HEK293 (cell line): ENCODE data around the gene RYR2.

ENCODE experiments used
- BCL11A ChIP-seq: fragments of 450-650 bp; formaldehyde crosslinking; IDR thresholded peaks from 2 replicates; pipeline ENCODE4 v1.5.1; 2016; ENCODE audit warnings: low read depth, missing biosample characterization, missing genetic modification characterization
- BCL6B ChIP-seq: fragments of 450-650 bp; formaldehyde crosslinking; IDR thresholded peaks from 2 replicates; pipeline ENCODE4 v1.5.1; 2017; ENCODE audit warnings: missing biosample characterization, missing genetic modification characterization
- EGR2 ChIP-seq: fragments of 450-650 bp; formaldehyde crosslinking; IDR thresholded peaks from 2 replicates; pipeline ENCODE4 v1.5.1; 2016; ENCODE audit warnings: low read depth, missing biosample characterization, missing genetic modification characterization
- HIC1 ChIP-seq: fragments of 450-650 bp; formaldehyde crosslinking; IDR thresholded peaks from 2 replicates; pipeline ENCODE4 v1.5.1; 2016; ENCODE audit warnings: missing biosample characterization, missing genetic modification characterization
- HOXA7 ChIP-seq: sonication (generic); formaldehyde crosslinking; IDR thresholded peaks from 2 replicates; pipeline ENCODE4 v1.8.1; 2022; ENCODE audit warnings: missing genetic modification reagents, borderline replicate concordance
- SALL2 ChIP-seq: fragments of 450-650 bp; formaldehyde crosslinking; IDR thresholded peaks from 2 replicates; pipeline ENCODE4 v1.5.0; 2017; ENCODE audit warnings: missing biosample characterization, mild to moderate bottlenecking, missing genetic modification characterization, borderline replicate concordance
- SP3 ChIP-seq: fragments of 450-650 bp; formaldehyde crosslinking; IDR thresholded peaks from 2 replicates; pipeline ENCODE4 v1.5.1; 2016; ENCODE audit warnings: missing biosample characterization, missing genetic modification characterization
- ZBTB11 ChIP-seq: fragments of 450-650 bp; formaldehyde crosslinking; conservative IDR thresholded peaks from 2 replicates; pipeline ENCODE4 v1.5.1; 2016; ENCODE audit warnings: low read depth, missing biosample characterization, missing genetic modification characterization
- ZFHX2 ChIP-seq: fragments of 450-650 bp; formaldehyde crosslinking; conservative IDR thresholded peaks from 2 replicates; pipeline ENCODE4 v1.5.1; 2016; ENCODE audit warnings: missing biosample characterization, missing genetic modification characterization
- ZNF148 ChIP-seq: fragments of 450-650 bp; formaldehyde crosslinking; IDR thresholded peaks from 2 replicates; pipeline ENCODE4 v1.5.0; 2017; ENCODE audit warnings: missing biosample characterization, missing genetic modification characterization, borderline replicate concordance
- ZNF19 ChIP-seq: fragments of 450-650 bp; formaldehyde crosslinking; IDR thresholded peaks from 2 replicates; pipeline ENCODE4; 2016; ENCODE audit warnings: missing biosample characterization, missing genetic modification characterization, low read depth
- ZNF335 ChIP-seq: fragments of 450-650 bp; formaldehyde crosslinking; conservative IDR thresholded peaks from 2 replicates; pipeline ENCODE4 v1.5.1; 2016; ENCODE audit warnings: missing biosample characterization, missing genetic modification characterization
- ZNF521 ChIP-seq: fragments of 450-650 bp; formaldehyde crosslinking; IDR thresholded peaks from 2 replicates; pipeline ENCODE4 v1.5.1; 2017; ENCODE audit warnings: missing biosample characterization, mild to moderate bottlenecking, missing genetic modification characterization
- ZNF530 ChIP-seq: fragments of 450-650 bp; formaldehyde crosslinking; IDR thresholded peaks from 2 replicates; pipeline ENCODE4 v1.5.1; 2016; ENCODE audit warnings: low read depth, missing biosample characterization, missing genetic modification characterization
- ZNF544 ChIP-seq: fragments of 450-650 bp; formaldehyde crosslinking; IDR thresholded peaks from 2 replicates; pipeline ENCODE4 v1.5.0; 2017; ENCODE audit warnings: missing biosample characterization, missing genetic modification characterization
- ZNF571 ChIP-seq: fragments of 450-650 bp; formaldehyde crosslinking; IDR thresholded peaks from 2 replicates; pipeline ENCODE4 v1.5.0; 2017; ENCODE audit warnings: missing biosample characterization, missing genetic modification characterization
- ZNF596 ChIP-seq: fragments of 450-650 bp; IDR thresholded peaks from 2 replicates; pipeline ENCODE4 v1.5.0; 2018; ENCODE audit warnings: missing biosample characterization, mild to moderate bottlenecking, missing genetic modification characterization, moderate library complexity
- ZNF747 ChIP-seq: fragments of 450-650 bp; formaldehyde crosslinking; IDR thresholded peaks from 2 replicates; pipeline ENCODE4 v1.5.1; 2016; ENCODE audit warnings: missing biosample characterization, missing genetic modification characterization
- ZNF843 ChIP-seq: fragments of 450-650 bp; formaldehyde crosslinking; IDR thresholded peaks from 2 replicates; pipeline ENCODE4 v1.5.1; 2016; ENCODE audit warnings: missing biosample characterization, missing genetic modification characterization
- ZSCAN18 ChIP-seq: fragments of 450-650 bp; formaldehyde crosslinking; IDR thresholded peaks from 2 replicates; pipeline ENCODE4 v1.5.1; 2016; ENCODE audit warnings: missing biosample characterization, missing genetic modification characterization
- TF ChIP-seq, protein P1 (sequence below): fragments of 450-650 bp; formaldehyde crosslinking; IDR thresholded peaks from 2 replicates; pipeline ENCODE4 v1.5.1; 2016; ENCODE audit warnings: missing biosample characterization, missing genetic modification characterization, low read depth
- TF ChIP-seq, protein P2 (sequence below): fragments of 450-650 bp; formaldehyde crosslinking; IDR thresholded peaks from 2 replicates; pipeline ENCODE4 v1.5.1; 2016; ENCODE audit warnings: missing biosample characterization, missing genetic modification characterization

RYR2 gene

DNA sequence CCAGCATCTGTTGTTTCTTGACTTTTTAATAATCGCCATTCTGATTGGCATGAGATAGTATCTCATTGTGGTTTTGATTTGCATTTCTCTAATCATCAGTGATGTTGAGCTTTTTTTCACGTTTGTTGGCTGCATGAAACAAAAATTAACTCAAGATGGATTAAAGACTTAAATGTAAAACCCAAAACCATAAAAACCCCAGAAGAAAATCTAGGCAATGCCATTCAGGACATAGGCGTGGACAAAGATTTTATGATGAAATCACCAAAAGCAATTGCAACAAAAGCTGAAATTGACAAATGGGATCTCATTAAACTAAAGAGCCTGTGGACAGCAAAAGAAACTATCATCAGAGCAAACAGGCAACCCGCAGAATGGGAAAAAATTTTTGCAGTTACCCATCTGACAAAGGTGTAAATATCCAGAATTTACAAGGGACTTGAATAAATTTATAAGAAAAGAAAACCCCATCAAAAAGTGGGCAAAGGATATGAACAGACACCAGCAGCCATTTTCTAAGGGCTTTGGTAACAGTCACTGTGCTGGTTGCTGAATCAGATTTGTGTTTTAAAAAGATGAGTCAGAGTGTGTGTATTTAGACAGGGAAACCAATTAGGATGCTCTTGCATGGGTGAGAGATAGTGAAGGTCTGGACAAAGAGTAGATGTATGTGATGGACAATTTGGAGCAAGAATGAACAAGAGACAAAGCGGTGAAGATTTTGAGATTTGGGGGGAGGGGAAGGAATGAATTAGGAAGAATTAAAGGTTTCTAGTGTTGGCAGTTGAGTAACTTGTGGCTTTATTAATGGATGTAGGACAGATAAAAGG is 110.7 kb downstream of the RYR2 start (continued):
- TF ChIP-seq, protein P1, sequence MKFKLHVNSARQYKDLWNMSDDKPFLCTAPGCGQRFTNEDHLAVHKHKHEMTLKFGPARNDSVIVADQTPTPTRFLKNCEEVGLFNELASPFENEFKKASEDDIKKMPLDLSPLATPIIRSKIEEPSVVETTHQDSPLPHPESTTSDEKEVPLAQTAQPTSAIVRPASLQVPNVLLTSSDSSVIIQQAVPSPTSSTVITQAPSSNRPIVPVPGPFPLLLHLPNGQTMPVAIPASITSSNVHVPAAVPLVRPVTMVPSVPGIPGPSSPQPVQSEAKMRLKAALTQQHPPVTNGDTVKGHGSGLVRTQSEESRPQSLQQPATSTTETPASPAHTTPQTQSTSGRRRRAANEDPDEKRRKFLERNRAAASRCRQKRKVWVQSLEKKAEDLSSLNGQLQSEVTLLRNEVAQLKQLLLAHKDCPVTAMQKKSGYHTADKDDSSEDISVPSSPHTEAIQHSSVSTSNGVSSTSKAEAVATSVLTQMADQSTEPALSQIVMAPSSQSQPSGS, result no peak
- peak; percentile 33; the same call in 1 of the 2 replicates for TF ChIP-seq ZNF843 (tag by site-specific recombination)
- TF ChIP-seq ZNF19 (tag by site-specific recombination), result no peak
- TF ChIP-seq HIC1, result no peak
- no peak for TF ChIP-seq ZNF571 (tag by site-specific recombination)
- TF ChIP-seq ZNF148 (tag by site-specific recombination), result no peak; the same call in 1 of the 2 replicates
- no peak for TF ChIP-seq EGR2 (tag by site-specific recombination)
- peak; percentile 26; the same call in 1 of the 2 replicates for TF ChIP-seq BCL6B
- peak; percentile 94 for TF ChIP-seq ZNF335 (tag by site-specific recombination)
- no peak for TF ChIP-seq ZSCAN18 (tag by site-specific recombination)
- TF ChIP-seq BCL11A (tag by site-specific recombination), result no peak
- TF ChIP-seq ZNF544 (tag by site-specific recombination), result no peak
- no peak for TF ChIP-seq ZNF521 (tag by site-specific recombination)
- TF ChIP-seq, protein P2, sequence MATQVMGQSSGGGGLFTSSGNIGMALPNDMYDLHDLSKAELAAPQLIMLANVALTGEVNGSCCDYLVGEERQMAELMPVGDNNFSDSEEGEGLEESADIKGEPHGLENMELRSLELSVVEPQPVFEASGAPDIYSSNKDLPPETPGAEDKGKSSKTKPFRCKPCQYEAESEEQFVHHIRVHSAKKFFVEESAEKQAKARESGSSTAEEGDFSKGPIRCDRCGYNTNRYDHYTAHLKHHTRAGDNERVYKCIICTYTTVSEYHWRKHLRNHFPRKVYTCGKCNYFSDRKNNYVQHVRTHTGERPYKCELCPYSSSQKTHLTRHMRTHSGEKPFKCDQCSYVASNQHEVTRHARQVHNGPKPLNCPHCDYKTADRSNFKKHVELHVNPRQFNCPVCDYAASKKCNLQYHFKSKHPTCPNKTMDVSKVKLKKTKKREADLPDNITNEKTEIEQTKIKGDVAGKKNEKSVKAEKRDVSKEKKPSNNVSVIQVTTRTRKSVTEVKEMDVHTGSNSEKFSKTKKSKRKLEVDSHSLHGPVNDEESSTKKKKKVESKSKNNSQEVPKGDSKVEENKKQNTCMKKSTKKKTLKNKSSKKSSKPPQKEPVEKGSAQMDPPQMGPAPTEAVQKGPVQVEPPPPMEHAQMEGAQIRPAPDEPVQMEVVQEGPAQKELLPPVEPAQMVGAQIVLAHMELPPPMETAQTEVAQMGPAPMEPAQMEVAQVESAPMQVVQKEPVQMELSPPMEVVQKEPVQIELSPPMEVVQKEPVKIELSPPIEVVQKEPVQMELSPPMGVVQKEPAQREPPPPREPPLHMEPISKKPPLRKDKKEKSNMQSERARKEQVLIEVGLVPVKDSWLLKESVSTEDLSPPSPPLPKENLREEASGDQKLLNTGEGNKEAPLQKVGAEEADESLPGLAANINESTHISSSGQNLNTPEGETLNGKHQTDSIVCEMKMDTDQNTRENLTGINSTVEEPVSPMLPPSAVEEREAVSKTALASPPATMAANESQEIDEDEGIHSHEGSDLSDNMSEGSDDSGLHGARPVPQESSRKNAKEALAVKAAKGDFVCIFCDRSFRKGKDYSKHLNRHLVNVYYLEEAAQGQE (tag by site-specific recombination), result no peak
- 0 out of 2 replicates have a peak, but pooled peaks have one; percentile 34 for TF ChIP-seq ZNF530 (tag by site-specific recombination)
- TF ChIP-seq ZBTB11, result no peak
- no peak for TF ChIP-seq ZNF747
- TF ChIP-seq ZFHX2 (tag by site-specific recombination), result no peak
- TF ChIP-seq ZNF596, result no peak
- TF ChIP-seq SALL2, result no peak
- no peak for TF ChIP-seq HOXA7 (CRISPR knock-in tag)
- TF ChIP-seq SP3, result 0 out of 2 replicates have a peak, but pooled peaks have one; percentile 6
